Endothelial cell of umbilical vein (primary cell): Measurements from ENCODE around the gene CUX1.

Experiments used
- CTCF ChIP-seq, 2 donors: IDR thresholded peaks; 1 replicate in 1 of 2; 2 replicates in 1 of 2; pipeline ENCODE4 v1.5.1; 2011; ENCODE audit warnings: low read length in 2 of 2, mild to moderate bottlenecking in 2 of 2, moderate library complexity in 2 of 2, control low read depth in 1 of 2, inconsistent platforms in 1 of 2, low read depth in 1 of 2; ENCODE audit not compliant: insufficient read depth in 1 of 2; ENCODE audit errors: extremely low read depth in 1 of 2
- EZH2 ChIP-seq: IDR thresholded peaks from 2 replicates; pipeline ENCODE4 v1.6.1; 2012; ENCODE audit warnings: borderline replicate concordance, low read depth, mild to moderate bottlenecking, moderate library complexity, low read length, inconsistent platforms; ENCODE audit not compliant: severe bottlenecking
- GATA2 ChIP-seq: IDR thresholded peaks from 2 replicates; pipeline ENCODE4 v1.7.0; 2011; ENCODE audit warnings: low read depth, mild to moderate bottlenecking, moderate library complexity, mixed read lengths, low read length; ENCODE audit not compliant: insufficient read length, insufficient read depth
- JUN ChIP-seq: IDR thresholded peaks from 2 replicates; pipeline ENCODE4 v1.6.1; 2011; ENCODE audit warnings: borderline replicate concordance, low read depth; ENCODE audit not compliant: insufficient read length, insufficient read depth
- MAX ChIP-seq: IDR thresholded peaks from 2 replicates; pipeline ENCODE4 v1.6.1; 2011; ENCODE audit not compliant: insufficient read depth, insufficient read length
- MYC ChIP-seq: IDR thresholded peaks from one replicate; pipeline ENCODE4 v1.6.1; 2011; ENCODE audit warnings: mild to moderate bottlenecking, low read depth, low read length
- POLR2A ChIP-seq: IDR thresholded peaks from 2 replicates; pipeline ENCODE4 v1.6.1; 2012; ENCODE audit warnings: low read depth, mild to moderate bottlenecking, control low read depth, low read length
- POLR2AphosphoS5 ChIP-seq: IDR thresholded peaks from 2 replicates; pipeline ENCODE4 v1.6.1; 2012; ENCODE audit warnings: low read depth, mild to moderate bottlenecking, control low read depth, low read length, moderate library complexity; ENCODE audit not compliant: insufficient read depth

DNA sequence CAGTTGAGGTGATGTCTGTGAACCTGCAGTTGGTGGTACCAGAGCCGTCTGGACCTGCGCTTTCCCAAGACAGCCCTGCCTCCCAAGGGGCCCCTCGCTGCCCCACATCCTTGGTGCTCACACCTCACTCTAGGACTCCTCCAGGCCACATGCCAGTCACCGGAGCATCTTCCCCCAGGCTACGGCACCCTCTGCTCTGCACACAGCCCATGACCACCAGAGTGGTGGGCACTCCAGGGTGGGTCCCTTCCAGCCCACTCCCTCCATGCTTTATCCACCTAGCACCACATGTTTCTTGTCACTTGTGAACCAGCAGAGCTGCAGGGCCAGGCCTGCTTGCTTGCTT lies 285.6 kb downstream of the CUX1 start:
- TF ChIP-seq CTCF (IDR thresholded peaks at IDR 0.05; ENCODE audit: extremely low read depth in 1 of 2, insufficient read depth in 1 of 2, low read depth in 1 of 2, low read length in 2 of 2) (no peak), EZH2 (no peak), POLR2A (no peak), JUN (no peak), MAX (no peak), POLR2AphosphoS5 (no peak), MYC (no peak), GATA2 (no peak)
